Thoracic aorta (tissue), 2 donors: ENCODE results near the gene SERTAD4. TPM values are rescaled to one million over a fixed set of nuclear protein-coding genes. Genes with fewer than 3 reads are reported as not detected.

Experiments
- ATAC-seq: fragments of 150-250 bp; one replicate; pipeline ENCODE4 v1.8.0; 2017; ENCODE audit warnings: low read depth; ENCODE audit not compliant: insufficient number of reproducible peaks, low FRiP score
- DNase-seq: peaks from one replicate; pipeline ENCODE4 v3.0.0-alpha.2; 2020; ENCODE audit warnings: low spot score
- H3K27ac ChIP-seq, 2 donors: fragments of 200-600 bp; sonication (generic); 1 replicate in 1 of 2; 2 replicates in 1 of 2; pipeline ENCODE4 v1.5.1; 2016; ENCODE audit warnings: mild to moderate bottlenecking in 2 of 2, moderate library complexity in 2 of 2
- H3K27me3 ChIP-seq: fragments of 200-600 bp; sonication (generic); replicated peaks from 2 replicates; pipeline ENCODE4 v1.6.0; 2016; ENCODE audit warnings: mild to moderate bottlenecking; ENCODE audit not compliant: insufficient read depth
- H3K36me3 ChIP-seq: fragments of 200-600 bp; sonication (generic); one replicate; pipeline ENCODE4 v1.5.1; 2016
- H3K4me1 ChIP-seq, 2 donors: fragments of 200-600 bp; sonication (generic); 1 replicate in 1 of 2; 2 replicates in 1 of 2; pipeline versions ENCODE4 v1.5.1 to v1.6.0; 2016; ENCODE audit warnings: low read depth in 2 of 2, mild to moderate bottlenecking in 1 of 2; ENCODE audit not compliant: control insufficient read depth in 1 of 2
- H3K4me3 ChIP-seq: fragments of 200-600 bp; sonication (generic); 2 replicates; pipeline ENCODE4 v1.5.1; 2016; ENCODE audit warnings: mild to moderate bottlenecking
- H3K9me3 ChIP-seq: fragments of 200-600 bp; sonication (generic); 2 replicates; pipeline ENCODE4 v1.5.1; 2016
- CTCF ChIP-seq: fragments of 200-600 bp; sonication (generic); IDR thresholded peaks from one replicate; pipeline ENCODE4 v1.5.1; 2019; ENCODE audit warnings: antibody characterized with exemption
- total RNA-seq, 2 donors: library from RNA; depleted of rRNA; stranded (reverse); fragments of >200 nt; gene quantifications; one replicate each; pipeline versions ENCODE4 v1.1.0 to v1.2.3, GENCODE V29; 2016

The SERTAD4 gene
- total RNA-seq, 2 donors from 2014 or later: 5.8 to 10.0 TPM

- DNase-seq (no peak), ATAC-seq (no peak)
- no peaks in the 10 kb centered on the region for H3K4me1 ChIP-seq
- TF ChIP-seq CTCF: no peak
- H3K9me3 ChIP-seq: peaks cover 4% of the 10 kb centered on the region
- H3K27me3 ChIP-seq: no peaks in the 10 kb centered on the region
- no peaks in the 10 kb centered on the region for H3K36me3 ChIP-seq
- no peak overlapping the region for H3K4me3 ChIP-seq
- H3K27ac ChIP-seq: no peak overlapping the region
These were observed 33.8 kb upstream of the SERTAD4 start for GRCh38 chr1:210198840-210199239.

- H3K27me3 ChIP-seq: no peaks in the 10 kb centered on the region
- no peak for TF ChIP-seq CTCF
- H3K9me3 ChIP-seq: peaks cover 4% of the 10 kb centered on the region
- DNase-seq: no peak
- H3K4me1 ChIP-seq: no peaks in the 10 kb centered on the region
- no peak for ATAC-seq
- no peaks in the 10 kb centered on the region for H3K36me3 ChIP-seq
- no peak overlapping the region for H3K27ac ChIP-seq
- no peak overlapping the region for H3K4me3 ChIP-seq
These were observed 32.4 kb upstream of the SERTAD4 start for GRCh38 chr1:210200124-210200736.

- TF ChIP-seq CTCF: no peak
- ATAC-seq: no peak
- no peak overlapping the region for H3K4me3 ChIP-seq
- no peak overlapping the region for H3K27ac ChIP-seq
- no peaks in the 10 kb centered on the region for H3K4me1 ChIP-seq
- no peak for DNase-seq
- no peaks in the 10 kb centered on the region for H3K9me3 ChIP-seq
- H3K27me3 ChIP-seq: no peaks in the 10 kb centered on the region
- H3K36me3 ChIP-seq: no peaks in the 10 kb centered on the region
These were observed 30.9 kb upstream of the SERTAD4 start for GRCh38 chr1:210201681-210202080.

DNA sequence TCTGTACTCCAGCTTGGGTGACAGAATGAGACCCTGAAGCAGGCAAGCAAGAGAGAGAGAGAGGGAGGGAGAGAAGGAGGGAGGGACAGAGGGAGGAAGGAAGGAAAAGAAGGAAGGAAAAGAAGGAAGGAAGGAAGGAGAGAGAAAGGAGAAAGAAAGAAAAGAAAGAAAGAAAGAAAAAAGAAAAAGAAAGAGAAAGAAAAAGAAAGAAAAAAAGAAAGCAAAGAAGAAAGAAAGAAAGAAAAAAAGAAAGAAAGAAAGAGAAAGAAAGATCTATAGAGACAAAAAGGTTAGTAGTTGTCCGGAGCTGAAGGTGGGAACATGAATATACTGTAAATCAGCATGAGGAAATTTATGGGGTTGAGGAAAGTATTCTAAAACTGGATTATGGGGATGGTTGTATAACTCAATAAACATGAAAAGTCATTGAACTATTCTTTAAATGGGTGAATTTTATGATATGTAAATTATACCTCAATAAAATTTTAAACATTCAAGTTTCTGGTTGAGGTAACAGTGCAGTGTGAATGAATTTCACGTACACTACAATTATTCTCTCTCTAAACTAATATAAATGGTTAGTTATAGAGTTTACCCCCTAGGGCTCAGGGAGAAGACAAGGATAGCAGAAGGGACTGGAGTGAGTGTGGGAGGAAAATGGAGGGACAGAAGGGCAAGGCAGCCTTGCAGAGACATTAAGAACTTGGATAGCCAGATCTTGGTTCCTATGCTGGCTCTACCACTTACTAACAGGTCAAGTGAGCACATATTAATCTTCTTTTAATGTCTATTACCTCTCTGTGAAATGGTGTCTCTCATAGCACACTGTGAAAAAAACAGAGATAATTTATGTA, 24.8 kb upstream of the SERTAD4 start:
- Histone ChIP-seq H3K9me3 (no peaks in the 10 kb centered on the region), H3K4me1 (no peaks in the 10 kb centered on the region), H3K36me3 (no peaks in the 10 kb centered on the region), H3K27me3 (no peaks in the 10 kb centered on the region), H3K27ac (no peak overlapping the region), H3K4me3 (no peak overlapping the region)
- TF ChIP-seq CTCF: no peak
- no peak for DNase-seq
- no peak for ATAC-seq

- Histone ChIP-seq H3K4me3 (no peak overlapping the region), H3K27me3 (no peaks in the 10 kb centered on the region), H3K4me1 (no peaks in the 10 kb centered on the region), H3K27ac (no peak overlapping the region), H3K36me3 (no peaks in the 10 kb centered on the region), H3K9me3 (no peaks in the 10 kb centered on the region)
- no peak for TF ChIP-seq CTCF
- ATAC-seq (no peak), DNase-seq (no peak)
These were observed 19.3 kb upstream of the SERTAD4 start for GRCh38 chr1:210213335-210213734.
